ENCODE measurements around the gene TOMM6.
A peak's percentile ranks its signal among the peaks of the same experiment; 100 is the strongest.
"Not testable (repeated sequence)": the region's sequence is repeated elsewhere in the genome, so short reads cannot be mapped to it uniquely, and the experiment has no call there.

The TOMM6 gene

DNA sequence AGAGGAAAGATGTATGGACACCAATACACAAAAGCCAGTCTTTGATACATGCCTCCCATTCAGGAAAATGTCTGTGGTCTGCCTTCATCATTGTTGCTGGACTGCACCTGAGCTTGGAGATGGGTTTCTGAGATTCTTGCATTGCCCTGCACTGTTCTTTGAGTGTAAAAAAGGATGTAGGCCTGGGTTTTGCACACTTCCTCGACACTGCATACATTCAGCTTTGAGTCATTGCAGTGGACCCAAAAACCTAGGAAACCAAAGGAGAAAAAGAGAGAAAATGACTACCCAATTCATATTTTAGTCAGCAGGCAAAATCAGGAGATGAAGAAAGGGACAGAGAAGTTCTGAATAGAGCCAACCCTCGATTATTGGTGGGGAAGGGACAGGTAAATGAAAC lies 9.0 kb downstream of the TOMM6 start:
- Histone ChIP-seq H3K36me3 (peaks cover 21% of the 10 kb centered on the region), H3K9me3 (no peaks in the 10 kb centered on the region), H3K4me1 (no peaks in the 10 kb centered on the region), H3K27me3 (no peaks in the 10 kb centered on the region), H3K4me3 (ENCODE audit: low read depth, low read length) (no peak overlapping the region)
- TF ChIP-seq, protein P1, sequence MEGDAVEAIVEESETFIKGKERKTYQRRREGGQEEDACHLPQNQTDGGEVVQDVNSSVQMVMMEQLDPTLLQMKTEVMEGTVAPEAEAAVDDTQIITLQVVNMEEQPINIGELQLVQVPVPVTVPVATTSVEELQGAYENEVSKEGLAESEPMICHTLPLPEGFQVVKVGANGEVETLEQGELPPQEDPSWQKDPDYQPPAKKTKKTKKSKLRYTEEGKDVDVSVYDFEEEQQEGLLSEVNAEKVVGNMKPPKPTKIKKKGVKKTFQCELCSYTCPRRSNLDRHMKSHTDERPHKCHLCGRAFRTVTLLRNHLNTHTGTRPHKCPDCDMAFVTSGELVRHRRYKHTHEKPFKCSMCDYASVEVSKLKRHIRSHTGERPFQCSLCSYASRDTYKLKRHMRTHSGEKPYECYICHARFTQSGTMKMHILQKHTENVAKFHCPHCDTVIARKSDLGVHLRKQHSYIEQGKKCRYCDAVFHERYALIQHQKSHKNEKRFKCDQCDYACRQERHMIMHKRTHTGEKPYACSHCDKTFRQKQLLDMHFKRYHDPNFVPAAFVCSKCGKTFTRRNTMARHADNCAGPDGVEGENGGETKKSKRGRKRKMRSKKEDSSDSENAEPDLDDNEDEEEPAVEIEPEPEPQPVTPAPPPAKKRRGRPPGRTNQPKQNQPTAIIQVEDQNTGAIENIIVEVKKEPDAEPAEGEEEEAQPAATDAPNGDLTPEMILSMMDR (IDR thresholded peaks at IDR 0.05; ENCODE audit: low read depth, low read length), result no peak
- DNase-seq, result no peak

DNA sequence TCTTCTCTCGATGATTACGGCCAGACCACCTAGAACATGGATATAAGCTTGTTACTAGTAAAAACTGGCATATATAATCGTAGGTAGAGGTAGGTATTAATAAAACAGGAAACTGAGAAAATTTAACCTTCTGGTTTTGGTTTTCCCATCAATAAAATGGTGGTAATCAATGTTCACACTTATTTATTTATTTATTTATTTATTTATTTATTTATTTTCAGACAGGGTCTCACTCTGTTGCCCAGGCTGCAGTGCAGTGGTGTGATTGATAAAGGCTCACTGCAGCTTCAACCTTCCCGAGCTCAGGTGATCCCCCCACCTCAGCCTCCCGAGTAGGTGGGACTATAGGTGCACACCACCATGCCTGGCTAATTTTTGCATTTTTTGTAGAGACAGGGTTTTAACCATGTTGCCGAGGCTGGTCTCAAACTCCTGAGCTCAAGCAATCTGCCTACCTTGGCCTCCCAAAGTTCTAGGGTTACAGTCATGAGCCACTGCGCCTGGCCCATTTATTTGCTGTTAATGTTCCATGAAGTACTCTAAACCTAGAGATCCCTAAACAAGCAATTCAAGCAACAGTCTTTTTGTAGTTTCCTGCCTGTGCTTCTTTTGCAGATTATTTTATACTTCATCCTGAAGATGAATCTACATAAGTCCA lies 11.5 kb downstream of the TOMM6 start:
- peaks cover 14% of the 10 kb centered on the region for H3K36me3 ChIP-seq
- TF ChIP-seq, protein P1 (IDR thresholded peaks at IDR 0.05; ENCODE audit: low read depth, low read length), result no peak
- H3K4me1 ChIP-seq, result no peaks in the 10 kb centered on the region
- no peak for DNase-seq
- no peak overlapping the region for H3K4me3 ChIP-seq (ENCODE audit: low read depth, low read length)
- no peaks in the 10 kb centered on the region for H3K9me3 ChIP-seq
- no peaks in the 10 kb centered on the region for H3K27me3 ChIP-seq

DNA sequence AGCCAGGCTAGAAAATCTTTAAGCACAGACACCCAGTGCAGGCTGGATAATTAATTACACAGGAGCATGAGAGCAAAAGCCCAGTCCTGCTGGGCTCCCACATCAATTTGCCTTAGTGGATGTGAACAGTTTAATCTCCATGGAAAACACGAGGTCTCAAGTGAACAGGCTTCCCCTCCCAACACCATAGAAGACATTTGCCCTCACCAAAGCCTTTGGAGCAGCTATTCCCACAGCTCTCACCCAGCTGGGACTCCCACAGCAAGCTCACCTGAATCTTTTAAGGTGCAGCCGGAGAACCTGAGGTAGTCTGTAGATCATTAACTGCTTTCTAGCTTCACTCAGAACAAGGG lies 12.0 kb downstream of the TOMM6 start:
- Histone ChIP-seq H3K36me3 (peaks cover 14% of the 10 kb centered on the region), H3K4me3 (ENCODE audit: low read depth, low read length) (no peak overlapping the region), H3K27me3 (no peaks in the 10 kb centered on the region), H3K9me3 (no peaks in the 10 kb centered on the region), H3K4me1 (no peaks in the 10 kb centered on the region)
- DNase-seq, result no peak
- TF ChIP-seq, protein P1 (IDR thresholded peaks at IDR 0.05; ENCODE audit: low read depth, low read length), result no peak

DNA sequence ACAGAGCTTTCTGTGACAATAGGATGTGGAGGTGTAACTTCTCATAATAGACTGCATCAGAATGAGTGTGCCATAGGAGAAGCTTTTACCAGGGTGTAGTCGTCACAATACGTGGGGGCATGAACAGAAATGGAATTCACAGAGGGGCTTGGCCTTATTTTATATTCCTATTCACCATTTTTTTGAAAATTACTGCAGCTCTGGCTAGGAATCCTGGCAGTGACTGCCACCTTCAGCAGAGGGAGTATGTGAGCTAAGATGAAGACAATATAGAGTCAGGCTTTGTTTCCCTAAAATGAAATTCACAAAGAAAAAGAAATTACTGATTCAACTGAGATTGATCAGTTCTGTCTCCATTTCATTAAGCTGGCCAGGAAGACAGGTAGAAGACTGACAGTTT lies 13.9 kb downstream of the TOMM6 start:
- no peak overlapping the region for H3K4me3 ChIP-seq (ENCODE audit: low read depth, low read length)
- TF ChIP-seq, protein P1 (IDR thresholded peaks at IDR 0.05; ENCODE audit: low read depth, low read length), result peak; percentile 64
- no peak for DNase-seq
- no peaks in the 10 kb centered on the region for H3K27me3 ChIP-seq
- H3K9me3 ChIP-seq, result no peaks in the 10 kb centered on the region
- H3K4me1 ChIP-seq, result no peaks in the 10 kb centered on the region
- peaks cover 13% of the 10 kb centered on the region for H3K36me3 ChIP-seq

DNA sequence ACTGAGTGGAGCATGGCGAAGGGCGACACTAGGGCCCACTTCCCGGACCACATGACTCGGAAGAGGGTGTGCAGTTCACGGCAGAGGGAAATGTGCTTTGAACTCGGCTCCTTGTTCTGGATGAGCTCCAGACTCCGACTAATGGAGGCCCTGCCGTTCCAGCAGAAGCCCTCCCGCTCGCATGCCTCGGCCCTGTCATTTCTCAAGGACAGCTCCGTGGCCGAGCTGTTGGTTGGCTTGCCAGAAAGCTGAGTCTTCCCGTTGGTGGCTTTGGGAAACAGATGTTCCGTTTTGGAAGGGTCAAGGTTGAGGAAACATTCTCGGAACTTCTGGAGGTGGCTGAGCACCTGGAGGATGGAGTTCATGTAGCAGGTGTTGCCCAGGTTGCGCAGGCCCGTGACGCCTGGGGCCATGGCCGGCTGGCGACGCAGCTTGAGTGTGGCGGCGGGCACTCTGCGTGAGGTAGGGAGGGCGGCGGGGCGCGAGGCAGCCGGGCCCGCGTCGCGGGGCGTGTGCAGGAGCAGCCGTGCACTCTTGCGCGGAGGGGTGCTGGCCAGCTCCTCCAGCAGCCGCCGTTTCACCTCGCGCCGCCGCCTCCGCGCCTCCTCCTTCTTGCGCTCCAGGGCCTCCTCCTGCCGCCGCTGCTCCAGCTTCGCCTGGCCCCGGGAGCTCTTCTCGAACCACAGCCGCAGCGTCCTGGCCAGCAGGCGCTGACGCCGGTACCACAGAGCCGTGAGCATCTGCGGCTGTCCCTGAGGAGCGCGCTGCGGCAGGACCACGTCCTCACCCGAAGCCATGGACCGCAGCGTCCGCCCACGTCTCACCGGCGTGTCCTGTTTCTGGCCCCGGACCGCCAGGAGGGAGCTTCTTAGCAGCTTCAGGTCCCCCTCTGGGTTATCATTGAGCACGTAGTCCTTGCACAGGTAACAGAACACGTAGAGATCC lies 18.6 kb downstream of the TOMM6 start:
- Histone ChIP-seq H3K9me3 (no peaks in the 10 kb centered on the region), H3K36me3 (peaks cover 4% of the 10 kb centered on the region; the same call in 1 of the 2 replicates), H3K27me3 (no peaks in the 10 kb centered on the region), H3K4me3 (ENCODE audit: low read depth, low read length) (no peak overlapping the region), H3K4me1 (no peaks in the 10 kb centered on the region)
- TF ChIP-seq, protein P1 (IDR thresholded peaks at IDR 0.05; ENCODE audit: low read depth, low read length), result no peak
- no peak for DNase-seq

DNA sequence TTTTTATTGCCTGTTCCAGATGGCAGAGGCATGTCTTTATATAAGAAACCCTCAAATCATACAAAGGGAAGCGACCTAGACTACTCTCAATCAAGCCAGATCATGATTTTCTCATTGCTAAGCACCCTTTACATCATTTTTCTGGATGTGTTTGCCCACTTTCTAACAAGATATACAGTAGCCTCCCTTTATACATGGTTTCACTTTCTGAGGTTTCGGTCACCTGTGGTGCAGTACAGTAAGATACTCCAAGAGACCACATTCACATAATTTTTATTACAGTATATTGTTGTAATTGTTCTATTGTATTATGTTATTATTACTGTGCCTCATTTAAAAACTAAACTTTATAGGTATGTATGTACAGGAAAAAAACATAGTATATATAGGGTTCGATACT lies 23.6 kb downstream of the TOMM6 start:
- Histone ChIP-seq H3K27me3 (no peaks in the 10 kb centered on the region), H3K36me3 (no peaks in the 10 kb centered on the region; the same call in 1 of the 2 replicates), H3K4me1 (no peaks in the 10 kb centered on the region), H3K4me3 (ENCODE audit: low read depth, low read length) (no peak overlapping the region), H3K9me3 (no peaks in the 10 kb centered on the region)
- TF ChIP-seq, protein P1 (IDR thresholded peaks at IDR 0.05; ENCODE audit: low read depth, low read length), result no peak
- DNase-seq, result no peak

DNA sequence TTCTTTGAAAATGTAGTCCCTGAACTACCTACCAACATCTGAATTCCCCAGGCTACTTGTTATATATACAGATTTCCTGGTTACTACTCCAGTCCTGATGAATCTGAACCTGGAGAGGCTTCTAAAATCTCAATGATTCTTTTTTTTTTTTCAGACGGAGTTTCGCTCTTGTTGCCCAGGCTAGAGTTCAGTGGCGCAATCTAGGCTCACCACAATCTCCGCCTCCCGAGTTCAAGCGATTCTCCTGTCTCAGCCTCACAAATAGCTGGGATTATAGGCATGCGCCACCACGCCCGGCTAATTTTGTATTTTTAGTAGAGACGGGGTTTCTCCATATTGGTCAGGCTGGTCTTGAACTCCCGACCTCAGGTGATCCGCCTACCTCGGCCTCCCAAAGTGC lies 24.5 kb downstream of the TOMM6 start:
- H3K4me1 ChIP-seq; DNase-seq; H3K9me3 ChIP-seq; H3K36me3 ChIP-seq; H3K27me3 ChIP-seq; H3K4me3 ChIP-seq (ENCODE audit: low read depth, low read length): not testable (repeated sequence)

Measured in BE2C (cell line).